Nephron (organoid): ENCODE data around the gene ZEB2.

Experiments used
- H3K27ac Mint-ChIP-seq, 3 experiments: 2 replicates each; pipeline ENCODE4 v1.8.0; 2020; ENCODE audit warnings: mixed read lengths in 3 of 3, mild to moderate bottlenecking in 2 of 3, moderate library complexity in 1 of 3
- H3K27me3 Mint-ChIP-seq: 2 replicates; pipeline ENCODE4 v1.8.0; 2021; ENCODE audit warnings: low read depth, mild to moderate bottlenecking, moderate library complexity, mixed read lengths
- H3K36me3 Mint-ChIP-seq: 2 replicates; pipeline ENCODE4 v1.8.0; 2020; ENCODE audit warnings: low read depth, mixed read lengths
- H3K4me1 Mint-ChIP-seq: 2 replicates; pipeline ENCODE4 v1.8.0; 2020; ENCODE audit warnings: mixed read lengths
- H3K4me3 Mint-ChIP-seq, 3 experiments: 2 replicates each; pipeline ENCODE4 v1.8.0; 2020; ENCODE audit warnings: mild to moderate bottlenecking in 3 of 3, mixed read lengths in 3 of 3, moderate library complexity in 2 of 3
- H3K9me3 Mint-ChIP-seq: 2 replicates; pipeline ENCODE4 v1.8.0; 2020; ENCODE audit warnings: mixed read lengths
- TF ChIP-seq, protein P1 (sequence below), 3 experiments: fragments of 200-600 bp; sonication (generic); IDR thresholded peaks; one replicate each; pipeline ENCODE4 v1.5.0; 2021; ENCODE audit warnings: antibody characterized with exemption in 3 of 3; ENCODE audit not compliant: unreplicated experiment in 3 of 3

The ZEB2 gene

DNA sequence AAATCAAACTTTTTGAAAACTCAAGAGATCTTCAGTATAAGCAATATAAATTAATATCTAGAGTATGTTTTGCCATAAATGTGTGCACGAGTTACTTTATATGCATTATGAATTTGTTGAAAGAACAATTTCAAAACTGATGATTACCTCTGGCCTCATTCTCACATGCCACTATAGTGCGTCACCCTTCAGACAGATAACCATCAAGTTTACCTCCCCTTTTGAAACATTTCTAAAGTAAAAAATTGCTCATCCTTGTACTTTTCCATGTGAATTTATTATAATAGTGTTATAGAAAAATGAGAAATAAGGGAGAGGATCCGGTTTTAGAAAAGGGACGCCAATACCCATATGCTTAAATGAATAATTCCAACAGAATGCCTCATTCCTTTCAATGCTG, 38.3 kb downstream of the ZEB2 start:
- H3K36me3 Mint-ChIP-seq = peaks cover 40% of the 10 kb centered on the region
- peaks cover 66% of the 10 kb centered on the region for H3K4me1 Mint-ChIP-seq
- TF ChIP-seq, protein P1, sequence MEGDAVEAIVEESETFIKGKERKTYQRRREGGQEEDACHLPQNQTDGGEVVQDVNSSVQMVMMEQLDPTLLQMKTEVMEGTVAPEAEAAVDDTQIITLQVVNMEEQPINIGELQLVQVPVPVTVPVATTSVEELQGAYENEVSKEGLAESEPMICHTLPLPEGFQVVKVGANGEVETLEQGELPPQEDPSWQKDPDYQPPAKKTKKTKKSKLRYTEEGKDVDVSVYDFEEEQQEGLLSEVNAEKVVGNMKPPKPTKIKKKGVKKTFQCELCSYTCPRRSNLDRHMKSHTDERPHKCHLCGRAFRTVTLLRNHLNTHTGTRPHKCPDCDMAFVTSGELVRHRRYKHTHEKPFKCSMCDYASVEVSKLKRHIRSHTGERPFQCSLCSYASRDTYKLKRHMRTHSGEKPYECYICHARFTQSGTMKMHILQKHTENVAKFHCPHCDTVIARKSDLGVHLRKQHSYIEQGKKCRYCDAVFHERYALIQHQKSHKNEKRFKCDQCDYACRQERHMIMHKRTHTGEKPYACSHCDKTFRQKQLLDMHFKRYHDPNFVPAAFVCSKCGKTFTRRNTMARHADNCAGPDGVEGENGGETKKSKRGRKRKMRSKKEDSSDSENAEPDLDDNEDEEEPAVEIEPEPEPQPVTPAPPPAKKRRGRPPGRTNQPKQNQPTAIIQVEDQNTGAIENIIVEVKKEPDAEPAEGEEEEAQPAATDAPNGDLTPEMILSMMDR (IDR thresholded peaks at IDR 0.05; ENCODE audit: unreplicated experiment in 3 of 3) = no peak
- peak overlapping the region in 1 of 3 experiments; percentile 86 for H3K27ac Mint-ChIP-seq
- no peaks in the 10 kb centered on the region for H3K9me3 Mint-ChIP-seq
- no peak overlapping the region for H3K4me3 Mint-ChIP-seq
- H3K27me3 Mint-ChIP-seq = no peaks in the 10 kb centered on the region

DNA sequence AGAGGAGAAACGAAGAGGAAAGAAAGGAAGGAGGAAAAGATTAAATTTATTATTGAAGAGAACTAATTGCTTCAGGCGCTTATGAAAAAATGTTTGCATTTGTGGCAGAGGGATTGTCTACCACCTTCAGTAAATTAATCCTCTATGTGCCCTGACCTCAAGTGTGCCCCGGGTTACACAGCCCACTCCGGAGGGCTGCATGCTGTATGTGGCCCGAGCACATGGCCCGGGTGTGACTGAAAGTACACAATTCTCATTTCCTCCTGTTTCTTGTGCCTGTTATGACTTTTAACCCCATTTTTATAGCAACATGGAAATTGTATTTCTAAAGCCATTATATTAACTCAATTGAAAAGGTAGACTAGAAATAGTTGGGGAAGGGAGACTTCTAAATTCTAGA, 38.8 kb downstream of the ZEB2 start:
- no peak overlapping the region for H3K4me3 Mint-ChIP-seq
- TF ChIP-seq, protein P1 (IDR thresholded peaks at IDR 0.05; ENCODE audit: unreplicated experiment in 3 of 3) = no peak
- H3K27ac Mint-ChIP-seq = peak overlapping the region; percentile 56 to 86 (median 71)
- H3K27me3 Mint-ChIP-seq = no peaks in the 10 kb centered on the region
- no peaks in the 10 kb centered on the region for H3K9me3 Mint-ChIP-seq
- H3K4me1 Mint-ChIP-seq = peaks cover 71% of the 10 kb centered on the region
- H3K36me3 Mint-ChIP-seq = peaks cover 40% of the 10 kb centered on the region

DNA sequence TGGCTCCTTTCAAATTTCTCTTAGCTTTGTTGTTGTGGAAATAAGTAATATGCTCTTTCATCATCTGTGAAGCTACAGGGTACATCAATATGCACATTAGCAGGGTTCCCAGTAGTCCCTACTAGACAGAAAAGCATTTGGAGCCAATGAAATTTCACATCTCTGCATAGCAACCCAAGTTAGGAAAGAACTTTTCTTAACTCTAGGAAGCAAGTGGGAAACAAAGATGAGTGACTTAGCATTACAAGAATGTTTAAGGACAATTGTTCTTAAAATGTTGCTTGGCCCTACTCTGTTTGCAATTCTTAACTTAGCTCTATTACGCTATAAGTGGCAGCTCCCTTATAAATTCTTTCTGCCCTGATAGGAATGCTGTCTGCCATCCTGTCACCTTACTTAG, 39.6 kb downstream of the ZEB2 start:
- H3K4me1 Mint-ChIP-seq = peaks cover 79% of the 10 kb centered on the region
- H3K27ac Mint-ChIP-seq = peak overlapping the region; percentile 43 to 86 (median 71)
- H3K9me3 Mint-ChIP-seq = no peaks in the 10 kb centered on the region
- H3K27me3 Mint-ChIP-seq = no peaks in the 10 kb centered on the region
- TF ChIP-seq, protein P1 (IDR thresholded peaks at IDR 0.05; ENCODE audit: unreplicated experiment in 3 of 3) = no peak
- H3K4me3 Mint-ChIP-seq = no peak overlapping the region
- H3K36me3 Mint-ChIP-seq = peaks cover 33% of the 10 kb centered on the region

DNA sequence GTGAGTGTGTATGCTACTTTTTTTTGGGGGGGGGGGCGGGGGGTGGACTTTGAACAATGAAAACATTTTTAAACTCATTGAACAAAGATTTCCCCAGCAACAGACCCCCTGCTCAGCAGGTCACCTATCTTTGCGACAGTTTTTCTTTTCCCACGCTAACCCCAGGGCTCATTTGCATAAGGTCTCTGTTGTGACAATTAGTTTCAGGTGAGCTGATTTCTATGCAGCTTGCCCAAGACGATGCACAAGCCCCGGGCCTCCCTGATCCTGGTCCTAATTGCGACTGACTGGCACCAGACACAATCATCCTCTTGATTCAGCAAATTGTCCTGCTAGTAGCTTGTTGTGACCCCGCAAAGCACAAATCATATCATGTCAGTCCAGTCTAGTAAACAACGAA, 40.3 kb downstream of the ZEB2 start:
- Mint-ChIP-seq H3K9me3 (no peaks in the 10 kb centered on the region), H3K27ac (peak overlapping the region; percentile 43 to 86 (median 71)), H3K36me3 (peaks cover 27% of the 10 kb centered on the region), H3K27me3 (no peaks in the 10 kb centered on the region), H3K4me3 (no peak overlapping the region), H3K4me1 (peaks cover 83% of the 10 kb centered on the region)
- TF ChIP-seq, protein P1 (IDR thresholded peaks at IDR 0.05; ENCODE audit: unreplicated experiment in 3 of 3) = no peak

DNA sequence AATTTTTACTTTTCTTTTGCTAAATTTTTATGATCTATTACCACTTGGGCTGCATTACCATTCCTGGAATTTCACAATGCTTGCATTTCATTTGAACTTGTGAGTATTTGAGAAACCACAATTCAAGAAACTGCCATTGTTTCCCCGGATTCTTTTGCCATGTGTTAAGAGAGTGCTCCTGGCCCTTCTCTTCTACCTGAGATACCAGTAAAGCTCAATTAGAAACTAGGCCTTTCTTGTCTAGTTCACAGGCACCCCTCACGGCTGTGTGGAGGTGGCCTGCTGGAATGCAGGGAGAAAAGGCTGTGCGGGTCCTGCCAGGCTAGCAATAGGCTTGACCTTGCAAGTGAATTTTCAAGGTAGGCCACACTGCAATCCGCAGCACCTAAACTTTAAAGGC, 40.8 kb downstream of the ZEB2 start:
- TF ChIP-seq, protein P1 (IDR thresholded peaks at IDR 0.05; ENCODE audit: unreplicated experiment in 3 of 3) = no peak
- no peaks in the 10 kb centered on the region for H3K9me3 Mint-ChIP-seq
- peaks cover 23% of the 10 kb centered on the region for H3K36me3 Mint-ChIP-seq
- no peak overlapping the region for H3K4me3 Mint-ChIP-seq
- H3K27ac Mint-ChIP-seq = peak overlapping the region; percentile 41 to 85 (median 74)
- peaks cover 83% of the 10 kb centered on the region for H3K4me1 Mint-ChIP-seq
- no peaks in the 10 kb centered on the region for H3K27me3 Mint-ChIP-seq

DNA sequence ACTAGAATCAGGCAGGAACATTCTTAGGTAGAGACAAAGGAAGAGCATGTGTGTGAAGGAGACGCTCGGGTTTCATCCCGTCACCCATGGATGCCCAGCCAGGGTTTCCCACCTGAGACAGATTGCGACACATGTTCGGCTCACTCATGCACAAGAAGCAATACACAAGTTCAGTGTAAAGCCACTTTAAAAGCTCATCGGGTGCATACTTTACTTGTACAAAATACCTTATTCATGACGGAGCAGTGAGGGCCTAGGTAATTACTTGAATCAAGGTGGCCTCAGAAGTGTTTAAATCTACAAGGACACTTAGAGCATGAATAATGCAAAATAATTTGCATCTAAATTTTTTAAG, 42.0 kb downstream of the ZEB2 start:
- no peak overlapping the region for H3K4me3 Mint-ChIP-seq
- H3K4me1 Mint-ChIP-seq = peaks cover 72% of the 10 kb centered on the region
- TF ChIP-seq, protein P1 (IDR thresholded peaks at IDR 0.05; ENCODE audit: unreplicated experiment in 3 of 3) = no peak
- peak overlapping the region; percentile 74 to 85 (median 83) for H3K27ac Mint-ChIP-seq
- H3K9me3 Mint-ChIP-seq = no peaks in the 10 kb centered on the region
- H3K27me3 Mint-ChIP-seq = no peaks in the 10 kb centered on the region
- peaks cover 11% of the 10 kb centered on the region for H3K36me3 Mint-ChIP-seq
